ENCODE results near the gene TNFSF10. TPM values are rescaled to one million over a fixed set of nuclear protein-coding genes. Genes with fewer than 3 reads are reported as not detected.
A peak's percentile ranks its signal among the peaks of the same experiment; 100 is the strongest.
"Not testable (repeated sequence)": the region's sequence is repeated elsewhere in the genome, so short reads cannot be mapped to it uniquely, and the experiment has no call there.

Gene TNFSF10
- total RNA-seq, 1 donor from 2014 or later: 40.2 TPM

DNA sequence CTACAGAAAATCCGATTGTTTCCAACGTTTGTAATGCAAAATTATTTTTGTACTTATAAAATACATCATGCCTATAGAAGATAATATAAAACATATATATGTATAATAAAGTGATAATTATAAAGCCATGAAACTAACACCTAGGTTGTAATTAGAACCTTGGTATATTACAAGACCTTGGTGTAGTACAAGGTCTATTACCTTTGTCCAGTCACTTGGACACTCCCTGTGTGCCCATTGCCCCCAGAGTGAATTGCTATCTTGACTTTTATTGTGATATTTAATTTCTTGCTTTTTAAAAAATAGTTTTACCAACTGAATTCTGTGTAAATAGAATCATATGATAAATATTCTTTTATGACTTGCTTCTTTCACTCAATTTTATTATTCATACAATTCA is 20.7 kb upstream of the TNFSF10 start:
- no peak for ATAC-seq

DNA sequence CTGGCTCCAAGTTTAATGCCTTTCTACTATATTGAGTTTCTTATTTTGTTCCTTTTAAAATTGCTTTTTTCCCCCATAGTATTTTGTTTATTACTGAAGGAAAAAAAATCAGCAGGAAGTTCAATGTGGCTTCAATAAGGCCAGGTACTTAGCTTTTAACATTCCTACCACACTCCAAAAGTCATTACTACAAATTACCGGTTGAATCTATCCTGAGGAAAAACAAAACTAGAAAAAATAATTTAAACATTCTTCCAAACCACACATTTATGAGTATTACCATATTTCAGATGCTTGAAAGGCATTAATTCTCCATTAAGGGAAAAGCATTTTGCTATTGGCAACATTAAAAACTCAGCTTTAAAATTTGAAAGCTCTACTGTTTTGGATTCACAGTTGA is 20.2 kb upstream of the TNFSF10 start:
- no peak for ATAC-seq

DNA sequence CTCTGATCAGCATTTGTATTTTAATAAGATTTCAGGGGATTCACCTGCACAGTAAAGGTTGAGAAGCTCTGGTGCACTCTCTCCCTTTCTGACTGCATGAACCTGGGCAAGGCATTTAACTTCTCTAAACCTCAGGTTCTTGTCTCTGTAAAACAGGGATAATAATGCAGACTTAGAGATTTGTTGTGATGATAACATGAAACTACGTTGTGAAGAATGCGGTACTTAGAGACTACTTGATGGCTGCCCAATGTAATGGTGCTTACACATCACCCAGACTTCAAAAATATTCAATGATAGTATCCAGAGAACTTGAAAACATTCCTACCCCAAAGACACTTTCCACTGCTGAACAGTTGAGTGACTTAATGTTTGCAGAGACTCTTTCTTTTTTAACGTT is 19.8 kb upstream of the TNFSF10 start:
- no peak for ATAC-seq

DNA sequence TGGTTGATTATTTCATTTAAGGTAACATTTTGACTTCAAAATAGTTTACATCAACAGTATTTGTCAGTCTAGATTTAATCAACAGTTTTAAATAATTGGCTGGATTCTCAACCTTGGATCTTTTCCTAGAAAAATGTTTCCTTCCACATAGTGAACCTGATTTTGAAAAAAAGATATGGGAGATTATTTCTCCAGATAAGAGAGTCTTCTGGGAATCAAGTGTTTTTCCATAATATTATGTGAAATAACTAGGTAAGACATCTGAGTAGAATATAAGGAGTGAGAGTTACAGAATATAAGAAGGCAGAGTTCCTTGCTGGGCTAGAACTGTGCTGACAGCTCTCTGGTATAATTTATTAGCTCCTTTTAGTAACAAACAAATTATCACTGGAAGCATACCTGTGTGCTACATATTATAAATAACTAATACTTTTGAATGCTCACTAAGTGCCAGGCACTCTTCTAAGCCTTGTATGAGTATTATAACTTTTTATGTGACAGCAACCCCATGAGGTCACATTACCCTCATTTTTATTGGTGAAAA is 18.8 kb upstream of the TNFSF10 start:
- ATAC-seq: no peak

DNA sequence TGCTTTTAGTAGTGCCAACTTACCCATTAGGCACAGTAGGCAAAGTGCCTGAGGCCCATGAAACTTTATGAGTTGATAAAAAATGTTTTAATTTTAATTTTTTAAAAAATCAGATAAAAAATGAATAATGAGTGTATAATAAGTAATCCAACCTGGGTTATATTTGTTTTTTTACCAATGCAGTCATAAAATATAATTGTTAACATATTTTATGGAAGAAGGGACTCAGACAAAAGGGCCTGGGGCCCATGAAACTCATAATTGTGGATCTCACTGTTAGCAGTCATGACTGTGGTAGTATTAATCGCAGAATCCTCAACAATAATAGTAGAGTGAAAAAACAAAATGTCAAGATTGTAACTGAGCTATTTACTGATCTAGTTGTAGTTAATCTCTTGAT is 16.8 kb upstream of the TNFSF10 start:
- ATAC-seq: no peak

DNA sequence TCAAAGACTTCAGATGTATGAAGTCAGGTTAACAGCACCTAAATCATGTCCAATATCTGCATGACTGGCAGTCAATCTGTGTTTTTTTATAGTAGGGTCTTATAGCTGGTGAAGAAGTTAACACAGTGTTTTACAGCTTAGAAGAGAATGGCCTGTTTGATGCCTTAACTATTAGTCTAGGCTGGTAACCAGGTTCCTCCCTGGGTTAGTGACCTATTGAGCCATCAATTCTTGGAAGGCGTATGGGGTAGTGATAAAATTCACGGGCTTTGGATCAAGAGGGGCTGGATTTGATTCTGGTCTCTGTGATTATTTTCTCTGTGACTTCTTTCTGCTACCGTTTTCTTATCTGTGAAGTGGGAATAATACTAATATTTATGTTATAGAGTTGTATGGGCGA is 16.0 kb upstream of the TNFSF10 start:
- ATAC-seq: no peak

DNA sequence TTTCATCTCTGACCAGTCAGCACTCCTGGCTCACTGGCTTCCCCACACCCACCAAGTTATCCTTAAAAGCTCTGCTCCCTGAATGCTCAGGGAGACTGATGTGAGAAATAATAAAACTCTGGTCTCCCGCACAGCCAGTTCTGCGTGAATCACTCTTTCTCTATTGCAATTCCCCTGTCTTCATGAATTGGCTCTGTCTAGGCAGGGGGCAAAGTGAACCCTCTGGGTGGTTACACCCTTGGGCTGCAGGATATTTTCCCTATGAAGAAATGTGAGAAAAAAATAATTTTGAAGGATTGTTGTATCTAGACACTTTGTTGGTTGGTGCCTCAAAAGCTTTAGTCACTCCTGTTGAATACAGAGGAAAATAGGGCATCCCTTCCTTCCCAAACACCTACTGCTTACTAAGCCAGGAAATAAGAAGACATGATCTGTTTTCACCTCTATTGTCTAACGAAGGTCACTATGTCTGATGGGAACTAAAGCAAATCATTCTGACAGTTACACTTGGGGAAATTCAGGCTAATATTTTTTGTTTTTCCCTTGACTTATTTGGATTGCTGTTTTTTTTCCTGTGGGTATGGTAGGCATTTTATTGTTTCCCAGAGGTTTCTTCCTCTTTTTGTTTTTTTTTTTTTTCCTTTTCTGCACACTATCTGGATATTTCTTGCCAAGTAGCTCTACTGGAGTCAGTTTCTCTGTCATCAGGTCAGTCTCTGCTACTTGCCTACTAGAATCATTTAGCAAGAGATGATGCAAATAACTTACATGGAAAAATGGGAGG is 15.3 kb upstream of the TNFSF10 start:
- ATAC-seq: no peak

DNA sequence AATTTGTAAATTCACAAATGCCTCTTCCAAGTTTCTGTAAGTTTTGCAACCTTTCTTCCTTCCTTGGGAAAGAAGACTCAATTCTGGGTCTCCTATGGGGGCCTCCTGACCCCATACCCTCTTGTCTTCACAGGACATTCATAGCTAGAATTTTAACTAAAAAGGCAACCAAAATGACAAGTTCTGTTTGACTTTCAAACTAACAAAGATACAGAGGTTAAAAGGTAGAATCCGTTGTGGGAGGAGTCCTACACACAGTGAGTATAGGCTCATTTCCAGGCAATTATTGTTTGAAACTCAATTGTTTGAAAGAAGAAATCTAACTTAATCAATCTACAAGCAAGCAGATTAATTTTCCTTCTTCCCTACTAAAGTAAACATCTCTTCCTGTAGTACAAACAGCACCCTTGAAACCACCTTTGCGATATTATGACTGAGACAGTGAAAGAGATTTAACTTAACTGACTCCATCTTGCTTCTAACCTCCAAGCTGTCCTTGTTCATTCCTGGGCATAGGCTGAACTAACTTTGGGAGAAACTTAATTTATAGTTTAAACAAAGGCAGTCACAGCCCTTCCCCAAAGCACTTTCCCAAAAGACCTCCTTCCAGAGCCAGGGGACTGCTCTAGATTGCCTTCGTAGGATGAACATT is 14.4 kb upstream of the TNFSF10 start:
- ATAC-seq: no peak

DNA sequence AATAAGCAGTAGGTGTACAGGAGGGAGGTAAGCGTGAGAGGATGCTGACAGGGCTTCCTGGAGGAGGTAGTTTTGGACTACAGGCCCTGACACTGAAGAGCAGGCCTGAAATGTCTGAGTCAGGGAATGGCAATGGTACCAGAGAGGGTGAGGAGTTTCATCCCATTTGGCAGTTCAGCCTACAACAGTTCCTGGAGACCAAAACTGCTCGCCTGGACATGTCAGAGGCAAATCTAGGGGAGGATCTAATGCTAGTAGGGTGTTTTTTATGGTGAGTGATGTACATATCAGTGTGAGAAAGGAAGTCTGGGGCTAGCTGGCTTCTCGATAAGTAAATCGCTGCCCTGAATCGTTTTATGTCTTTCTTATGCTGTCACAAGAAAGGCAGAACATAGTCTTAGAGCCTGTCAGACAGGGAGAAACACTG is 13.8 kb upstream of the TNFSF10 start:
- ATAC-seq: peak; percentile 90

DNA sequence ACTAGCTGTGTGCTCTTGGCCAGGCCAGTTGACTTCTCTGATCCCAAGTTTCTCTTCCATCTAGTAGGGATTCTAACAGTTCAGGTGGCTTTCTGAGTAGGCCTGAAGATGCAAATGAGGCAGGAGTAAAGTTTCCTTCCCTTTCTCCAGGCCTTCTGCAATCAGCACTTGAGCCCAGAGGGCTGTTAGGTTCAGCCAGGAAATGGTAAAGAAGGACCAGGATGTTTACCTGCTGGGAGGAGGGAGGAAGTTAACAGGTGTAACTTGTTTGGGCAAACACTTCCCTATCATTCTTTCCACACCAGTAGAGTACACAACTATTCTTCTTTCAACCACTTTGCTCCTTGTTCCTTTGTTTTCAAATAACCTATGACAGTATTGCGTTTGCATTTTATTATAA is 13.3 kb upstream of the TNFSF10 start:
- peak; percentile 84 for ATAC-seq

DNA sequence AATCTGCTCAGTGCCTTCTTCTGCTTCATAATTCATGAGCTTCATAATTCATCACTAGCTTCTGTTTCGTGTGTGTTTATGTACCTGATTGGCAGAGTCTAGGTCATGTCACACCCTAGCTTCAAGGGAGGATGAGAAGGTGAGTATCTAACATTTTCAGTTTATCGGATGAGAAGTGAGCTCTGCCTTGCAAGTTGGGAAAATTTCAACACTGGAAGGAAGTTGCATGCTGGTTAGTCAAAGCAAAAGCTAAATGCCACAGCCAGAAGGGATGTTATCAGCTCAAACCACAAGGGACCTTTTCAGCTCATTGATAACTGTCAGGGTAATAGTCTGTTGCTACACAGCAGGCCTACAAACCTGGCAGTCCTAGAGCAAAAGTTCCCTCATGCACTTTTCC is 7.3 kb upstream of the TNFSF10 start:
- ATAC-seq: no peak

DNA sequence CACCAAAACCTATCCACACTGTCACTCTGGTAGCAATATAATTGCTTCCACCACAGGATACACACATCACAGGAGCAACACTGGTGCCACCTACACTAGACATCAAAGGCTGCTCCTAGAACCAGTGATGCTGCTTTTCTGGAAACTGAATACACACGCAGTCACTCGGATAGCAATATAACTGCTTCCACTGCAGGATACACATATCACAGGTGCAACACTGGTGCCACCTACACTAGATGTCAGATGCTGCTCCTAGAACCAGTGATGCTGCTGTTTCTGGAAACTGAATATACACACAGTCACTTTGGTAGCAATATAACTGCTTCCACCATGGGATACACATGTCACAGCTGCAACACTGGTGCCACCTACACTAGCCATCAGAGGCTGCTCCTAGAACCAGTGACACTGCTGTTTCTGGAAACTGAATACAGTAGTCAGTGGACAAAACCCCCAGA is 6.9 kb upstream of the TNFSF10 start:
- no peak for ATAC-seq

DNA sequence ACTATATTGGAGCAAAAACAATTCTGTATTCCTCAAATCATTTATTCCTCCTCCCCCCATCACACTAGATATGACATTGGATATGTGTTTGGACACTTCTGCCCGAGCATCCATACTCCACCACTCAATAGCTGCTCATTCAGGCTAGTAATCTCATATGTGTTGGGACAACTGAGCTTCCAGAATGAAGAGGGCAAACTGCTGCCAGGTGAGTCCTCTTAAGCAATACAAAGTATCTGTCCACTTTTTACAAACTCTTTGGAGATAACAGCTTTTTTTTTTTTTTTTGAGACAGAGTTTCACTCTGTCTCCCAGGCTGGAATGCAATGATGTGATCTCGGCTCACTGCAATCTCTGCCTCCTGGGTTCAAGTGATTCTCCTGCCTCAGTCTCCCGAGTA is 5.4 kb upstream of the TNFSF10 start:
- no peak for ATAC-seq

DNA sequence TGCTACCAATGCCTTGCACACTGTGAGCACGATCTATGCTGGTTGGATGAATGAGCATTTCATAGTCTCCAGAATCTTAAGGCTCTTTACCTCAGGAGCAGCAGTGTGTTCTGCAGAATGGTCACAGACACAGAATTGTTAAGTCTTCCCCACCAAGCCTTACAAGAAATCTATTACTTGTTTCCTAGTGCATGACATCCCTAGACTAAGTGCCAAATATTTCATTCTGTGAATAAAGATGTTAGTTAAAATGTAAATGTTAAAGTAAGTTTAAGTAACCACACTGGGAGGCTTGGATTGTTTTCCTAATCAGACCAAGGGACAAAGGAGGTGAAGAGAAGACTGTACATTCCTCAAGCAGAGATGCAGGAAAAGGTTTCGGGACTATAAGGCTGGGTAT is 4.1 kb upstream of the TNFSF10 start:
- ATAC-seq: no peak

DNA sequence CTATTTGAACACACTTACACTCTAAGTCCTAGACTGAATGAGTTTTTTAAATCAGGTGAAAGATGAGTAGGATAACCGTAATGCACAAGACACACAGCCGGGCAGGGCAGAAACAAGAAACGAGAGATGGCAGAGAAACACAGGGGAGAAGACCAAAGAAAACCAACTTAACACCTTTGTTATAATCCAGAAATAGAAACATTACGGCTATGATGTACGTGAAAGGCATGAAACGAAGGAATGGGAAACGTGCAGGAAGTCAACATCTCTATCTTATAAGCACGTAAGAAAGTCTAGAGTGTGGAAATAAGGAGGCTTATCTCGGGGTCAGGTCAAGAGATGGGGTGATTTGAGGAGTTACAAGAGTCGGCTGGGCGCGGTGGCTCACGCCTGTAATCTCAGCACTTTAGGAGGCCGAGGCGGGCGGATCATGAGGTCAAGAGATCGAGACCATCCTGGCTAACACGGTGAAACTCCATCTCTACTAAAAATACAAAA is 1.9 kb upstream of the TNFSF10 start:
- ATAC-seq: no peak

DNA sequence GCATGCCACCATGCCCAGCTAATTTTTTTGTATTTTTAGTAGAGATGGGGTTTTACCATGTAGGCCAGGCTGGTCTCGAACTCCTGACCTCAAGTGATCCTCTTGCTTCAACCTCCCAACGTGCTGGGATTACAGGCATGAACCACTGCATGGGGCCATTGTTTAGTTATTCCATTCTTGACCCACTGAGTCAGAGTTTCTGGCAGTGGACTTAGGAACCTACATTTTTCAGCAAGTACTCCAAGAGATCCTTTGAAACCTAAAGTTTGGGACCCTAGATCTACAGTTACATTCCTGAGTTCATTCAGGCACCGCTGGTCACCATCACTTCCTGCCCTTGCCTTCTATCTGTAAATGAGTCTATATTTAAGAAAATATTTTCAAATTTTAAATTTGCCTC is 1.4 kb upstream of the TNFSF10 start:
- no peak for ATAC-seq

DNA sequence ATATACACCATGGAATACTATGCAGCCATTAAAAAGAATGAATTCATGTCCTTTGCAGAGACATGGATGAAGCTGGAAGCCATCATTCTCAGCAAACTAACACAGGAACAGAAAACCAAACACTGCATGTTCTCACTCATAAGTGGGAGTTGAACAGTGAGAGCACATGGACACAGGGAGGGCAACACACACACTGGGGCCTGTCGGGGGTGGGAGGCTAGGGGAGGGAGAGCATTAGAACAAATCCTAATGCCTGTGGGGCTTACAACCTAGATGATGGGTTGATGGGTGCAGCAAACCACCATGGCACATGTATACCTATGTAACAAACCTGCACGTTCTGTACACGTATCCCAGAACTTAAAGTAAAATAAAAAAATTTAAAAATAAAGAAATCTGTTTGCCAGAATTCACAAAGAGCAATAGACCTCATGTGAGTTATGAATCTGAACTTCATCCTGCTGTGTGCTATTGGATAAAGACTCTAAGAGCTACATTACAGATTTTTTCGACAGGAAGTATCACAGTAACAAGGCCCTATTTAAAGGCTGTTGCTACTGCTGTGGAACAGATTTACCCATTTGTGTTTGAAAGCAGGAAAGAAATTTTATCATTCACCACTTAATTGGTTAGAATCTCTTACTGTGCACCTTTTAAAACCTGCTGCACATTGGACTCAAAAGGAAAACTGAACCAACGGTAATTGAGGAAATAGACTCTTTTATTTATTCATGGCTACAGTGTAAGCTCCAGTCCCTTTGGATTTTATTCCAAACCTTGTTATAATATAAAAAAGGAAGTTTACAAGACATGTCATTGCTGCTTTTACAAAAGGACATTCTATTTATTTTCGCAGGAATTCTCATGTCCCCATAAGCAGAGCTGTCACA is 1.1 kb downstream of the TNFSF10 start:
- ATAC-seq: not testable (repeated sequence)

DNA sequence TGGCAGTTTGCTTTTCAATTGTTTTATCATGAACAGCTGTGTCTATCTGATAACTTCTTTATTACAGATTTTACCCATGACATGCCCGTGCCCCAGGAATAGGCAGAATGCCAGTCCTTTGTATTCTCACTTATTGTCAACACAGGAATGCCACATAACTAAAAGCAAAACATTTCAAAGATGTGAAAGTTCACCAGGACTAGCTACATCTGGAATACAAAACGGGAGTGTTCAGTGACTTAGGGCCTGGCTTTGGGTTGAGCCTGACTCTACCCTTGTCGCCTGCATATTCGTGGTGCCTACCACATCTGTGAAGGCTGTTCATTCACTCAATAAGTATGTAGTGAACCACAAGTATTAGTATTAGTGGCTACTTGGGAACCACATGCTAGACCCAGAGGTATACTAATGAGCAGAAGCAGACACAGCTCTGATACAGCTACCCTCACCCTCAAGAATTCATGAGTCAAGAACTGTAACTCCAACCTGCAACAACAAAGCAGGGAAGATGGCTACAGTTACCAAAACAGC is 2.9 kb downstream of the TNFSF10 start:
- no peak for ATAC-seq

DNA sequence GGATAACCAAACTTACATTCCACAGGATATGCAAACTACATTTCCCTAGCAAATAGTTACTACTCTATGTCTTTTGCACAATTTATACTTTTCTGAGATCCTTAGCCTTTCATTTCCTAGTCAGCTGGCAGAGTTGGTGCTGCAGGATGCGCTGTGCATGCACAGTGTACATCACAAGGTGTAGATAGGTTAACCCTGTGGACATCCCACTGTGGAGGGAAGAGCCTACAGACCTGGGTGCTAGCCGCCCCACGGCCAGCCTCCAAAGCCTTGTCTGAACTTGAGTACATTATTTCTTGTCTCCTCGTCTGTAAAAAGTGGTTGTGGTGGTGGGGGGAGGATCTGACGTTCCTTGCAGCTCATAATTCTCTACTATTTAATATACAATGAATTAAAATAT is 3.5 kb downstream of the TNFSF10 start:
- no peak for ATAC-seq

DNA sequence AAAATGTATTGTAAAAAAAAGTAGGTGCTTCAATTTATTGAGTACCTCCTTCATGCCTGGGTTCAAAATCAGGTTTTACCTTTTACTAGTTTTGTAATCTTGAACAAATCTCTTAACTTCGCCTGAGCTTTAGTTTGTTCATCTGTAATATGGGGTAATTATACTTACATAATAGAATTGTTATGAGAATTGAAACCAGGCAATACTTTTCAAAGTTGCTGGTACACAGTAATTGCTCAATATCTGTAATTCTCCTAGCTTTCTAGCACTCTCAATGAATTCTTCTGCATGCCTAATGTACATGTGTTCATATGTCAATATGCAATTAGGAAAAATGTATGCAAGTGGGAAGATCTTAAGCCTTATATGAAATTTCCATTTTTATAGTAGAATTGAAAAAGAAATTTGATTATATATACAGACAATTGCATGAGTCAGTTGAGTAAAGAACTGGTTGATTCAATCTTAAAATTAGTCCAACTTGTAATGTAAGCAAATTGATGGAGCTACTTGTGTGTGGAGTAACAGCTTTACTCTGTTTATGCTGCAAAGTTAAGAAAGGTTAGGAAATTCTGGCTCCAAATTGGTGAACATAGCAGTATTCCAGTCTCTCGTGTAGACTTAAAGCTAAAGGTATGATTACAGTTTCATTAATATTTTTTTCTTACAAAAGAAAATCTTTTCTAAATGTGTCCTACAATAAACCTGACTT is 4.1 kb downstream of the TNFSF10 start:
- ATAC-seq: no peak

DNA sequence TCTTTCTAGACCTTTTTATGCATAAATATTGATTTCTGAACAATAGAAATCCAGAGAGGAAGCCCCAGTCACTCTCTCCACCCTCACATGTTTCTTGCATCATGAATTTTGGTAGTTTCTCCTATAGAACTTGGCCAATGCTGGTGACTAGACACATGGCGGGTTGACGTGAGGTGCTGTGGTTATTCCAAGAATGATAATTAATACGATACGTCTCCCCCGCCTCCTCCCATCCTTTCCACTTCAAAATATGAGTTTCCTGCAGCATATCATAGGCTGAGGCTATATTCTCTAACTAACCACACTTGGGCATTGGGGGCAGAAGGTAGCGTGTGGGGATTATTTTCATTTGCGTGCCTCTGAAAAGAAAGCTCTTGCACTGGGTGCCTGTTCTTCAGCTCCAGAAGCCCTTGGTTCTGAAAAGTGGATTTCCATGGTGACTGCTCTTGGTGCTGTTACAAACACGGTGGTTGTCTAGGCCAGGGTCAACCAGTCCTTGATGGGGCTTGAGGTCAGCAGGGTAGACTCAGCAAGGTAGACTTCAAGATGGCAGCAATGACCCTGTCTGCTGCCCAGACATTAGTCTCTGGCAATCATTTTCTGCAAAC is 5.3 kb downstream of the TNFSF10 start:
- no peak for ATAC-seq

All from esophagus mucosa (tissue), 1 donor.